ENCODE measurements around the gene OR4N5.
"Not testable (repeated sequence)": the region's sequence is repeated elsewhere in the genome, so short reads cannot be mapped to it uniquely, and the experiment has no call there.

The OR4N5 gene

DNA sequence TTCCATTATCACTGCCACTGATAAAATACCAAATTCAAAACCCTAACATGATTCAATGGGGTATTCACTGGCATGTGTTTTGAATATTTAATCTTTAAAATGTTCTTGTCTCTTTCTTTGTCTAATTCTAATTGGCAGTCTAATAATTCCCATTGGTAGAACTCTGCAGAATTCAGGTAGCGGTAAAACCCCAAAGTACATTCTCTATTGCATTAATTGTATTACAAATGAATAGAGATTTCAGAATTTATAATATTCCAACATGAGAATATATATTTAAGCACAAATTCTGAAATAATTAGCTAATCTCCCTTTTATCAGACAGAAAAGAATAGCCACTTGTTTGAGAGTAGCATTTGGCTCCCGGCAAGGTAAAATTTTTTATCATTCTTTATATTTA lies at the start of gene OR4N5:
TSS of gene OR4N5 (plus strand) at position 301 of the 400 bp plus-strand sequence. CDS start 4,916 bp downstream, outside the sequence.
- in situ Hi-C loops (cut with HindIII; ENCODE audit: low sequenced_read_pairs) = no loop called here

DNA sequence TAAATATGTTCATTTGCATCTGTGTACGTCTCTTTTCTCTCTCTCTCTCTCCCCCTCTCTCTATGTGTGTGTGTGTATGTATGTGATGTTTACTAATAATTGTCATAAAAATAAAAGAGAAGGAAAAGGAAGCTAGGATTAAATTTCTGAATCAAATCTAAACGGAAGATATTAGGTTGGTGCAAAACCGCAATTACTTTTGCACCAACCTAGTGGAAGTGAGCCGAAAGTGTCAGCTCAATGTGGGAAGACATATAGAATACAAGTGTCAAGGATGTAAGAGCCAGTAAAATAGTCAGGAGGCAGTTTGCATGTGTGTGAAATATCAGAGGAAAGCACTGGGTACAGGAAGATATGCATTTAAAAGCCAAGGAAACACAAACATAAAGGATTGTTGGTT lies 46.6 kb upstream of the OR4N5 start:
- in situ Hi-C loops (cut with HindIII; ENCODE audit: low sequenced_read_pairs) = no loop called here

GRCh38 chr14:20093442-20093841 lies 45.2 kb upstream of the OR4N5 start:
- in situ Hi-C loops (cut with HindIII; ENCODE audit: low sequenced_read_pairs) = no loop called here

GRCh38 chr14:20098926-20099770 lies 39.5 kb upstream of the OR4N5 start:
- in situ Hi-C loops (cut with HindIII; ENCODE audit: low sequenced_read_pairs) = not testable (repeated sequence)

DNA sequence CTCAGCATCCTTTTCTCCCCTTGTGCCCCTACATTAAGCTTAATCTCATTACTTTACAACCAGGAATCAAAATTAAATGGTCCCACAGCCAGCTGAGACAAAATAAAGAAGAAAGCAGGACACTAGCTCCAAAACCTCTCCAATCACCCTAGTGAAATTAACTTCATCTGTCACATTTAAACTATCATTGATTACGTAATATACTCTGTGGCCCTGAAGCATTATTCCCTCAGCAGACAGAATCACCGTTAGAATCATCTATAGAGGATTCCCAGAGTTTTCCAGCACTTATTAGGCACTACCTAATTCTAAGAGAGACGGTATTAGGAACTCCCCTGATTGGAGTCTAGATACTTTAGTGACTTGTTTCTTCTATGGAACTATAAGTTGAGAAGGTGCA lies 28.2 kb upstream of the OR4N5 start, which contains the start of gene OR4K17:
TSS of gene OR4K17 (plus strand) at position 302 of the 400 bp plus-strand sequence. CDS start 6,761 bp downstream, outside the sequence.
- in situ Hi-C loops (cut with HindIII; ENCODE audit: low sequenced_read_pairs) = no loop called here

GRCh38 chr14:20112321-20112720 lies 26.3 kb upstream of the OR4N5 start:
- in situ Hi-C loops (cut with HindIII; ENCODE audit: low sequenced_read_pairs) = no loop called here

DNA sequence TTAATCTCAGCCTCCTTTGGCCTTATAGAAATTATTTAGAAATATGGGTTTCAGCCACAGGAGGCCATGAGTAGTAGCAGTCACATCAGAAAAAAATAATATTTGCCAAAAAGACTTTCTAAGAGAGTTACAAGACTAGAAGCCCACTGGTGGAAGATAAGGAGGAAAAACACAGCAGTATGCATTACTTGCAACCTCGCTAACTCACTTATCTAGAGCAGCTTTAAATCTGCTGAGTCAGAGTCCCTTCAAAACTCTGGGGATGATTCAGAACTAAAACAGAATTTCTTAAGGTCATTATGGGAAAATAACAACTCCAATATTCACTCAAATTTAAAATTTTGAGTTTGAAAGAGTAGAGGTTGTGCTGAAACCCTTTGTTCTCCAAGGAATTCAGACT lies 21.9 kb upstream of the OR4N5 start:
- in situ Hi-C loops (cut with HindIII; ENCODE audit: low sequenced_read_pairs) = no loop called here

DNA sequence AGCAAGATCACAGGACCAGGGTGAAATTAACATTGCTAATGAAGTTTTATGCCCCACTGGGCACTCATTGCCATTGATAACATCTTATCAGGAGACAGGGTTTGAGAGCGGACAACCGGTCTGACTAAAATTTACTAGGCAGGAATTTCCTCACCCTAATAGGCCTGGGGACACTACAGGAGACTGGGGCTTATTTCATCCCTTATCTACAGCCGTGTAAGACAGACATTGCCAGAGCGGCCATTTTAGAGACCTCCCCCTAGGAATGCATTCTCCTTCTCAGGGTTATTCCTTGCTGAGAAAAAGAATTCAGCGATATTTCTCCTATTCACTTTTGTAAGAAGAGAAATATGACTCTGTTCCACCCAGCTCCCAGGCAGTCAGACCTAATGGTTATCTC lies 19.8 kb upstream of the OR4N5 start:
- in situ Hi-C loops (cut with HindIII; ENCODE audit: low sequenced_read_pairs) = no loop called here

DNA sequence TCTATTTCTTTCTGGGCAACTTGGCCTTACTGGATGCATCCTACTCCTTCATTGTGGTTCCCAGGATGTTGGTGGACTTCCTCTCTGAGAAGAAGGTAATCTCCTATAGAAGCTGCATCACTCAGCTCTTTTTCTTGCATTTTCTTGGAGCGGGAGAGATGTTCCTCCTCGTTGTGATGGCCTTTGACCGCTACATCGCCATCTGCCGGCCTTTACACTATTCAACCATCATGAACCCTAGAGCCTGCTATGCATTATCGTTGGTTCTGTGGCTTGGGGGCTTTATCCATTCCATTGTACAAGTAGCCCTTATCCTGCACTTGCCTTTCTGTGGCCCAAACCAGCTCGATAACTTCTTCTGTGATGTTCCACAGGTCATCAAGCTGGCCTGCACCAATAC lies 5.3 kb downstream of the OR4N5 start:
- in situ Hi-C loops (cut with HindIII; ENCODE audit: low sequenced_read_pairs) = no loop called here

DNA sequence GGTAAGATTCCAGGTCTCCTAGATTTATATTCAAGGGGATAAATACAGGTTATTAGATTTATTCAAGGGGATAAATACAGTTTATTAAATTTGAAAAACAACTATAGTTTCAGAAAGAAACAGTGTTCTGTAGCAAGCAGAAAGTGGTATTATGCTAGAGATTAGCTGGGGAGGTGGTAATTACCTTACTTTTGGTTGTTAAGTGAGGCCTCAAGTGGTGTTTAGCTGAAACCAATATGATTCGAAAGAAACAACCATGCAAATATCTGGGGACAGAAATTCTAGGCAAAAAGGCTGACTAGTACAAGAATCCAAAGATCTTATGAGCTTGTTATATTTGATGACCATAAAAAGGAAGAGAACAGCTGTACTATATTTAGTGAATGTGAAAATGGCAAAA lies 6.2 kb downstream of the OR4N5 start:
- in situ Hi-C loops (cut with HindIII; ENCODE audit: low sequenced_read_pairs) = no loop called here

DNA sequence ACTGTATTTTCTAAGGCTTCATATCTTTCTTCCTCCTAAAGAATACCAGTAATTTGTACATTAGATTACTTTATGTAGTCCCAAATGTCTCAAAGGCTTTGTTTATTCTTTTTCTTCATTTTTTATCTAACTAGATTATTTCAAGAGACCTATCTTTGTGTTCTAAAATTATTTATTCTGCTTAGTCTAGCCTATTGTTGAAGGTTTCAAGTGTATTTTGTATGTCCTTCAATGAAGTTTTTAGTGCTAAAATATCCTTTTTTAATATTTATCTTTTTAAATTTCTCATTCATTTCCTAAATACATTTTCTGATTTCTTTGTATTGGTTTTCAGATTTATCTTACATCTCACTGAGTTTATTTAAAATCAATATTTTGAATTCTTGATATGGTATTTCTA lies 25.8 kb downstream of the OR4N5 start:
- in situ Hi-C loops (cut with HindIII; ENCODE audit: low sequenced_read_pairs) = no loop called here

DNA sequence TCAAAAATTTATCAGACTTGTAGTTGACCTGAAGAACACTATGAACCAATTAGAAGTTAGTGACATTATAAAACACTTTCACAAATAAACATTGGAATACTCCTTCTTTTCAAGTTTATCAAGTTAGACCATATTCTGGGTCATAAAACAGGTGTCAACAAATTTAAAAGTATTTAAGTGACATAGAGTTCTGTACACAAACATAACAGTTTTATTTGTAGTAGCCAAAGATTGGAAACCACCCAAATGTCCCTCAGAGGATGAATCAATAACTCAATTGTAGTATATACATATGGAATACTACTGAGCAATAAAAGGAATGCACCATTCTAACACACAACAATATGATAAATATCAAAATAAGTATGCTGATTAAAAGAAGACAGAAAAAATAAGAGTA lies 28.5 kb downstream of the OR4N5 start:
- in situ Hi-C loops (cut with HindIII; ENCODE audit: low sequenced_read_pairs) = no loop called here

DNA sequence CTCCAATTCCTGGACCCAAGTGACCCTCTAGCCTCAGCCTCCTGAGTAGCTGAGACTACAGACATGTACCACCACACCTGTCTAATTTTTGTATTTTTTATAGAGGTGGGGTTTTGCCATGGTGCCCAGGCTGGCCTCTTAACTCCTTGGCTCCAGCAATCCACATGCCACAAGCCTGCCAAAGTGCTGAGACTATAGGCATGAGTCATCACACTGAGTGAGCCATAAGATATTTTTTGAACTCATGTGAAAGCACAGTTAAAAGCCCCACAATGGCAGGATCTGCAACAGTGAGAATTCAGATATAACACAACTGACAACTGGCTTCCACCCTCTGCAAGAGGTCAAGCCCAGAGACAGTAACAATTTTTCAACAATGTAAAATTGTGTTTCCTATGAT lies 31.2 kb downstream of the OR4N5 start:
- in situ Hi-C loops (cut with HindIII; ENCODE audit: low sequenced_read_pairs) = not testable (repeated sequence)

DNA sequence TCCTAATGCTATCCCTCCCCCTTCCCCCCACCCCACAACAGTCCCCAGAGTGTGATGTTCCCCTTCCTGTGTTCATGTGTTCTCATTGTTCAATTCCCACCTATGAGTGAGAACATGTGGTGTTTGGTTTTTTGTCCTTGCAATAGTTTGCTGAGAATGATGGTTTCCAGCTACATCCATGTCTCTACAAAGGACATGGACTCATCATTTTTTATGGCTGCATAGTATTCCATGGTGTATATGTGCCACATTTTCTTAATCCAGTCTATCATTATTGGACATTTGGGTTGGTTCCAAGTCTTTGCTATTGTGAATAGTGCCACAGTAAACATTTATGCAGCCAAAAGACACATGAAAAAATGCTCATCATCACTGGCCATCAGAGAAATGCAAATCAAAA lies 35.6 kb downstream of the OR4N5 start:
- in situ Hi-C loops (cut with HindIII; ENCODE audit: low sequenced_read_pairs) = not testable (repeated sequence)

- in situ Hi-C loops (cut with HindIII; ENCODE audit: low sequenced_read_pairs) = no loop called here
These were observed 37.7 kb downstream of the OR4N5 start for GRCh38 chr14:20176330-20176729.

DNA sequence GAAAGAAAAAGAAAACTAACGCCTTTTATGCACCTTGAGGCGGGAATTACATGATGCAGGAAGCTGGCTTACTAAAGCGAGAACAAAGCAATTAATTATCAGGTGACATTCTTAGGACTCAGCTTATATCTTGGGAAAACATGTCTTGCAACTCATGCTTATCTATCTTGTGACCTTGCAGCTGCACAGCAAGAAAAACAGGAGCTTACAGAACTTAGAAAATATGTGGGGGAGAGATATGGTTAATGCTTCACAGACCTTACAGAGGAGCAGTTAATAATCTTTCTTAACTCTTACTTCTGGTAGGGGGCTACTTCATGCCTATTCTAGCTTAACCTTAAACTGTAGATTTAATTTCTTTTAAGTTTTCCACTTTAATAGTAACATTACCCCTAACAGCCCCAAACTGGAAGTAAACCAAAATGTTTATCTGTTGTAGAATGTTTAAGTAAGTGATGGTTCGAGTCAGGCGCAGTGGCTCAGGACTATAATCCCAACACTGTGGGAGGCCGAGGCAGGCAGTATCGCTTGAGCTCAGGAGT lies 38.9 kb downstream of the OR4N5 start:
- in situ Hi-C loops (cut with HindIII; ENCODE audit: low sequenced_read_pairs) = no loop called here

DNA sequence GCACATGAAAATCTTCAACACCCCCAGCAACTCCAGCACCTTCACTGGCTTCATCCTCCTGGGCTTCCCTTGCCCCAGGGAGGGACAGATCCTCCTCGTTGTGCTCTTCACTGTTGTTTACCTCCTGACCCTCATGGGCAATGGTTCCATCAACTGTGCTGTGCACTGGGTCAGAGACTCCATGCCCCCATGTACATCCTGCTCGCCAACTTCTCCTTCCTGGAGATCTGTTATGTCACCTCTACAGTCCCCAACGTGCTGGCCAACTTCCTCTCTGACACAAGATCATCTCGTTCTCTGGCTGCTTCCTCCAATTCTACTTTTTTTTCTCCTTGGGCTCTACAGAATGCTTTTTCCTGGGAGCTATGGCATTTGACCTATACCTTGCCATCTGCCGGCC lies 40.6 kb downstream of the OR4N5 start:
- in situ Hi-C loops (cut with HindIII; ENCODE audit: low sequenced_read_pairs) = no loop called here

DNA sequence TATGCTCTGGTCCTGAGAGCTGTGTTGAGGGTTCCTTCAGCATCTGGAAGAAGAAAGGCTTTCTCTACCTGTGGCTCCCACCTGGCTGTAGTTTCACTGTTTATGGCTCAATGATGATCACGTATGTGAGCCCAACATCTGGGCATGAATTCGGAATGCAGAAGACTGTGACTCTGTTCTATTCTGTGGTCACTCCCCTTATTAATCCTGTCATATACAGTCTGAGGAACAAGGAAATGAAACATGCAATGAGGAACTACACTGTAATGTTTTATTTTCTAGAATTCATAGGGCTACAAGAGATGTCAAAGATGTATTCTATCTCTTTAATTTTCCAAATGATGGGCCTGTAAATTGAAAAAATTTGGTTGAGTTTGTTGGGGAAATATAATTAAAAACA lies 41.3 kb downstream of the OR4N5 start:
- in situ Hi-C loops (cut with HindIII; ENCODE audit: low sequenced_read_pairs) = no loop called here

GRCh38 chr14:20180486-20180885 lies 41.9 kb downstream of the OR4N5 start:
- in situ Hi-C loops (cut with HindIII; ENCODE audit: low sequenced_read_pairs) = no loop called here

DNA sequence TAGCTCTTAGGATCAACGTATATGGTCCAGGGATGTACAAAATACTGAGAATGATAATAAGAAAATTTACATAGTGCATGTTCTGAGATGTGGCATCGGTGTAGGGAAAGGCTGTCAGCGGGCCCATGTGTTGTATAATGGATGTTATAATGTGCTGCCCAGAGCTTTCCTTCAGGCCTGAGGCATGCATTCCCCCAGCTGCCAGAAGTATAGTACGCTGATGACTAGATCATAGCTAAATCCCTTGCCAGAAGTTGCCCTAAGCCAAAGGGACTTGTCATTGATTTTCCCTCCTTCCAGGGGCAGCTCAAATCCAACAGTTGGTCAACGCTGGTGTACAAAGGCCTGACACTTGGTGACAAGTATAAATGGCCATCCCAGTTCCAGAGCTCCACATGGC lies 45.6 kb downstream of the OR4N5 start:
- in situ Hi-C loops (cut with HindIII; ENCODE audit: low sequenced_read_pairs) = no loop called here

- in situ Hi-C loops (cut with HindIII; ENCODE audit: low sequenced_read_pairs) = no loop called here
These were observed 52.0 kb downstream of the OR4N5 start, which contains the start of gene OR11G2 for GRCh38 chr14:20190596-20190995. Gene OR11G2 (plus strand): TSS chr14:20190896. CDS start chr14:20197438, 6,542 bp downstream.

DNA sequence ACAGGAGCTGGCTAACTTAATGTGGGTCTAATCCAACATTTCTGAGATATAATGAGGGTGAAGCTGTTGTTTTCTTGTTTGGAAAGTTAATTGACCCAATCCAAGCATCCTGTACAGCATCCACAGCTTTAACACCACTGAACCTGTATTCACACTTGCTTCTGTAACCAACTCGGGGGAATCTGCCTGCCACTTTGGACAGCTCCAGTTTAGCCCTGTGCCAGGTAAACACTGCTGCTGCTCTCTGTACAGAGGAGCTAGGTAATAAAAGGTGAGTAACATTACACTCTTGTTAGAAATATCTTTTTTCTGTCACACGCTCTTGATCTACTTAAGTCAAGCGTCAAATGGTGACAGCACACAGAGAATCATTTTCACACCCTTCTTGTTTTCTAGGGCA lies 52.8 kb downstream of the OR4N5 start:
- in situ Hi-C loops (cut with HindIII; ENCODE audit: low sequenced_read_pairs) = no loop called here

Measured in endothelial cell of hepatic sinusoid (primary cell).